ENCODE measurements around the gene CCDC15.
"Not testable (repeated sequence)": the region's sequence is repeated elsewhere in the genome, so short reads cannot be mapped to it uniquely, and the experiment has no call there.

Gene CCDC15

GRCh38 chr11:124942466-124943253 lies 11.3 kb upstream of the CCDC15 start:
- DNase-seq = no peak

GRCh38 chr11:124943254-124943616 lies 10.8 kb upstream of the CCDC15 start:
- peak in 1 of 3 donors; percentile 10 for DNase-seq

- DNase-seq = no peak
These were observed 10.3 kb upstream of the CCDC15 start for GRCh38 chr11:124943741-124944140.

GRCh38 chr11:124944565-124944964 lies 9.4 kb upstream of the CCDC15 start:
- no peak for DNase-seq

- no peak for DNase-seq
These were observed 8.2 kb upstream of the CCDC15 start for GRCh38 chr11:124945826-124946225.

- no peak for DNase-seq
These were observed 7.3 kb upstream of the CCDC15 start for GRCh38 chr11:124946735-124947141.

- no peak for DNase-seq
These were observed 3.2 kb upstream of the CCDC15 start for GRCh38 chr11:124950601-124951330.

- DNase-seq = no peak
These were observed 2.7 kb upstream of the CCDC15 start for GRCh38 chr11:124951341-124951740.

- DNase-seq = no peak
These were observed 571 bp downstream of the CCDC15 start for GRCh38 chr11:124954590-124954955.

- no peak for DNase-seq
These were observed 1.0 kb downstream of the CCDC15 start for GRCh38 chr11:124955035-124955434.

GRCh38 chr11:124961972-124962609 lies 8.1 kb downstream of the CCDC15 start:
- DNase-seq = peak; percentile 69 to 90 (median 84)

DNA sequence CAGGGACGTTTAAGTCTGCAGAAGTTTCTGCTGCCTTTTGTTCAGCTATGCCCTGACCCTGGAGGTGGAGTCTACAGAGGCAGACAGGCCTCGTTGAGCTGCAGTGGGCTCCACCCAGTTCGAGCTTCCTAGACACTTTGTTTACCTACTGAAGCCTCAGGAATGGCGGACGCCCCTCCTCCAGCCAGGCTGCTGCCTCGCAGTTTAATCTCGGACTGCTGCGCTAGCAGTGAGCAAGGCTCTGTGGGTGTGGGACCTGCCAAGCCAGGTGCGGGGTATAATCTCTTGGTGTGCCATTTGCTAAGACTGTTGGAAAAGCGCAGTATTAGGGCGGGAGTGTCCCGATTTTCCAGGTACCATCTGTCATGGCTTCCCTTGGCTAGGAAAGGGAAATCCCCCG lies 14.2 kb downstream of the CCDC15 start:
- not testable (repeated sequence) for DNase-seq

DNA sequence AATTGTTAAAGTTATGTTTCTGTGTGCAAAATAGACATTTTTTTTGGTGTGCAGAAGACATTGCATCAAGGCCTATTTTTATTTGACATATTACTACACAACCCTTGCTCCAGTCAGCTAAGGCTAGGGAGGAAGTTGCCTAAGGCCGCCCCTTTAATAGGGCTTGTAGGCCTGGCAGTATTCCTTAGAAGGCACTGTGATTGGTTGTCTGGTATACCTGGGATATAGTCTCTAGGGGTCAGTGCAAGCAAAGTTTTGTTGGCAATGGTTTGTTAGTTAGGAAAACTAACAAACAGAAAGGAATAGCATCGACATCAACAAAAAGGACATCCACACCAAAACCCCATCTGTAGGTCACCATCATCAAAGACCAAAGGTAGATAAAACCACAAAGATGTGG lies 16.9 kb downstream of the CCDC15 start:
- peak; percentile 52 to 62 (median 55) for DNase-seq

- no peak for DNase-seq
These were observed 17.8 kb downstream of the CCDC15 start for GRCh38 chr11:124971810-124972209.

- no peak for DNase-seq
These were observed 22.5 kb downstream of the CCDC15 start for GRCh38 chr11:124976531-124976930.

- no peak for DNase-seq
These were observed 23.0 kb downstream of the CCDC15 start for GRCh38 chr11:124977006-124977405.

DNA sequence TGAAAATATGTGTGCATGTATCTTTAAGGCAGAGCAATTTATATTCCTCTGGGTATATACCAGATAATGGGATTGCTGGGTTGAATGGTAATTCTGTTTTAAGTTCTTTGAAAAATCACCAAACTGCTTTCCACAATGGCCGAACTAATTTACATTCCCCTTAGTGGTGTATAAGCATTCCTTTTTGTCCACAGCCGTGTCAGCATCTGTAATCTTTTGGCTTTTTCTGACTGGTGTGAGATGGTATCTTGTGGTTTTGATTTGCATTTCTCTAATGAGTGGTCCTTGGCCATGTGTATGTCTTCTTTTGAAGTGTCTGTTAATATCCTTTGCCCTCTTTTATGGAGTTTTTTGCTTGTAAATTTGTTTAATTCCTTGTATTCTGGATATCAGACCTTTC lies 24.3 kb downstream of the CCDC15 start:
- no peak for DNase-seq

- DNase-seq = no peak
These were observed 28.0 kb downstream of the CCDC15 start for GRCh38 chr11:124982043-124982442.

DNA sequence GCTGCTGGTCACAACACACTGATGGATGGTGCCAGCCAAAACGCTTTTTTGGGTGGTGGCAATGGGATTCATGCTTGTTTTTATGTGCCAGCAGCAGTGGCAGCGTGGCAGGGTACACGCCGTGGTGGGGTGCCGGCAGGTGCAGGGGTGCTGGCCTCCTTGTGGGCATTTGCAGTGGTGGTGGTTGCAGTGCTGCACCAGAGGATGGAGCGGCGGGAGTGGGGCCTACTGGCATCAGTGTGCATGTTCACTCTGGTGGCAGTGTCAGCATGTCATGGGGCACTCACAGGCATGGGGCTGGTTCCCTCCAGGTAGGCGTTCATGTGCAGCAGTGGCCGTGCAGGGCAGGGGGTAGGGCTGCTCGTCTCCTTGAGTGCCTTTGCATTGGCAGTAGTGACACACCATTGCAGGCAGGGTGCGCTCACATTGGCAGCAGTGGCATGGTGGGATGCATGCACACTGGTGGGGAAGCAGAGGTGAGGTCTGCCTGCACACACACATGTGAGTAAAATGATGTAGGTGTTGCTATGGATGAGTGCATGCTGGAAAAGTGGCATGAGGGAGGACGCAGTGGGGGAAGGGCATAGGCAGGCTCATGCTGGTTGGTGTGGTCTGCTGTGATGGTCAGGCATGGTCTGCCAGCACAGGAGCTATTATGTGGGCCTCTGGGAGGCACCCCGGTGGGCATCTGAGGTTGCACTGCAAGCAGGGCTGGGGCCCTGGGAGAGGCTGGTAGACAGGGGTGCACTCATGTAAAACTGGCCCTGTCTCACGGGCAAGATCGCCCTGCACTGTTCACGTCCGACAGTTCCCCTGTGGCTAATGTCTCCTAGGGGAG lies 29.9 kb downstream of the CCDC15 start:
- DNase-seq = no peak

GRCh38 chr11:124984512-124984854 lies 30.5 kb downstream of the CCDC15 start:
- no peak for DNase-seq

DNA sequence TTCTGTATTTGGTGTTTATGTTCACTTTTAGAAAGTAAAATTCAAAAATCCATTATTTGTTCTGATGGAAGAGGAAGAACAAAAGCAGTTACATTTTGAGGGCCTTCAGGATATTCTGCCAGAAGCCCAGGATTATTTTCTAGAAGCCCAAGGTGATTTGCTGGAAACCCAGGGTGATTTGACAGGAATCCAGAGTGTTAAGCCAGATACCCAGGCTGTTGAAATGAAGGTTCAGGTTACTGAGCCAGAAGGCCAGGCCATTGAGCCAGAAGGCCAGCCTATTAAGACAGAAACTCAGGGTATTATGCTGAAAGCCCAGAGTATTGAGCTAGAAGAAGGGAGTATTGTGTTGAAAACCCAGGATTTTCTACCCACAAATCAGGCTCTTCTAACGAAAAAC lies 33.1 kb downstream of the CCDC15 start:
- no peak for DNase-seq

- DNase-seq = no peak
These were observed 34.1 kb downstream of the CCDC15 start for GRCh38 chr11:124988063-124988462.

All from suppressor macrophage treated with lipopolysaccharide for 1 hour (primary cell).